OCI-LY1 (cell line): Measurements from ENCODE around the gene ADAM12.
"Not testable (repeated sequence)": the region's sequence is repeated elsewhere in the genome, so short reads cannot be mapped to it uniquely, and the experiment has no call there.

Experiments used
- H2AFZ ChIP-seq: fragments of 200-600 bp; sonication (generic), shearing (Covaris generic); 2 replicates; pipeline ENCODE4 v1.6.0; 2014; ENCODE audit warnings: antibody characterized with exemption, mild to moderate bottlenecking, low read length
- H3F3A ChIP-seq: fragments of 200-600 bp; sonication (generic), shearing (Covaris generic); 2 replicates; pipeline ENCODE4 v1.6.0; 2014; ENCODE audit warnings: mild to moderate bottlenecking, antibody characterized with exemption, low read length, moderate library complexity; ENCODE audit not compliant: insufficient read depth
- H3K27ac ChIP-seq: fragments of 200-600 bp; sonication (generic); 2 replicates; pipeline ENCODE4 v1.5.1; 2014; ENCODE audit warnings: low read length, mixed run types, mild to moderate bottlenecking, low read depth; ENCODE audit not compliant: poor library complexity, severe bottlenecking
- H3K27me3 ChIP-seq: fragments of 200-600 bp; sonication (generic); 2 replicates; pipeline ENCODE4 v1.6.0; 2014; ENCODE audit warnings: antibody characterized with exemption, mild to moderate bottlenecking, low read length, moderate library complexity; ENCODE audit not compliant: insufficient read depth
- H3K36me3 ChIP-seq: fragments of 200-600 bp; sonication (generic); 2 replicates; pipeline ENCODE4 v1.6.1; 2014; ENCODE audit warnings: mild to moderate bottlenecking, antibody characterized with exemption, low read length, moderate library complexity, mixed read lengths; ENCODE audit not compliant: insufficient read depth
- H3K4me1 ChIP-seq: fragments of 200-600 bp; sonication (generic); 2 replicates; pipeline ENCODE4 v1.5.1; 2014; ENCODE audit warnings: mild to moderate bottlenecking, low read length, moderate library complexity; ENCODE audit not compliant: insufficient read depth, severe bottlenecking
- H3K4me2 ChIP-seq: fragments of 200-600 bp; sonication (generic), shearing (Covaris generic); 2 replicates; pipeline ENCODE4 v1.6.1; 2014; ENCODE audit warnings: low read length
- H3K4me3 ChIP-seq: fragments of 200-600 bp; sonication (generic); 2 replicates; pipeline ENCODE4 v1.5.1; 2014; ENCODE audit warnings: low read length, low read depth, mild to moderate bottlenecking, mixed read lengths; ENCODE audit not compliant: poor library complexity, severe bottlenecking
- H3K79me2 ChIP-seq: fragments of 200-600 bp; shearing (Covaris generic); 2 replicates; pipeline ENCODE4 v1.6.1; 2016; ENCODE audit warnings: mixed run types, low read length, mixed read lengths; ENCODE audit not compliant: insufficient read depth
- H3K9ac ChIP-seq: fragments of 200-600 bp; sonication (generic), shearing (Covaris generic); 2 replicates; pipeline ENCODE4 v1.6.1; 2014; ENCODE audit warnings: mild to moderate bottlenecking, low read length, mixed read lengths
- H3K9me2 ChIP-seq: fragments of 200-600 bp; sonication (generic), shearing (Covaris generic); 2 replicates; pipeline ENCODE4 v1.6.1; 2014; ENCODE audit warnings: low read depth, mild to moderate bottlenecking, low read length, mixed read lengths
- H3K9me3 ChIP-seq: fragments of 200-600 bp; shearing (Covaris generic); 2 replicates; pipeline ENCODE4 v1.6.1; 2014; ENCODE audit warnings: low read length, mixed read lengths
- H4K20me1 ChIP-seq: fragments of 200-600 bp; sonication (generic), shearing (Covaris generic); 2 replicates; pipeline ENCODE4 v1.6.0; 2016; ENCODE audit warnings: mild to moderate bottlenecking, low read length; ENCODE audit not compliant: insufficient read depth
- EZH2 ChIP-seq: fragments of 200-600 bp; sonication (generic), shearing (Covaris generic); IDR thresholded peaks from 2 replicates; pipeline ENCODE4 v1.8.0; 2017; ENCODE audit warnings: borderline replicate concordance, mixed run types, mild to moderate bottlenecking, antibody characterized with exemption, low read length, moderate library complexity, mixed read lengths
- TF ChIP-seq, protein P1 (sequence below): fragments of 200-600 bp; sonication (generic), shearing (Covaris generic); IDR thresholded peaks from 2 replicates; pipeline ENCODE4 v1.5.1; 2017; ENCODE audit warnings: mild to moderate bottlenecking, antibody characterized with exemption, low read length, moderate library complexity, mixed read lengths

ADAM12 gene

DNA sequence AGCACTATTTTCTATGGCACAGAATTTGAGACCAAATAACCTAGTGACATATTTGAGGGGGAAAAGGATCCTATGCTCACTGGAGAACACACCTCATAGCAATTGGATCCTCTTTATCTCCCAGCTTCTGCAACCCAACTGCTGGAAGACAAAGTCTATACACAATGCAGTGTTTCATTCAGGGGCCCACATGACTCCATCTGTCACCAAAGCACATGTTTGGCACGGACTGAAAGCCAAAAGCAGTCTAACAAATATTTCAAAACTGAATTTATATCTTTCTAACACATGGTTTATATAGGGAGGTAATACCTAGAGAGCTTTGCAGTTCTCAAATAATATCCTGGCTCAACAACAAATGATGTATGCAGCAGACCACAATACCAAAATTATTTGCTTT is 39.2 kb downstream of the ADAM12 start:
- no peak overlapping the region for H2AFZ ChIP-seq
- no peak overlapping the region for H3K4me3 ChIP-seq
- no peak overlapping the region for H3K9ac ChIP-seq
- H3K9me3 ChIP-seq = no peaks in the 10 kb centered on the region
- H3K27ac ChIP-seq = no peak overlapping the region
- TF ChIP-seq, protein P1, sequence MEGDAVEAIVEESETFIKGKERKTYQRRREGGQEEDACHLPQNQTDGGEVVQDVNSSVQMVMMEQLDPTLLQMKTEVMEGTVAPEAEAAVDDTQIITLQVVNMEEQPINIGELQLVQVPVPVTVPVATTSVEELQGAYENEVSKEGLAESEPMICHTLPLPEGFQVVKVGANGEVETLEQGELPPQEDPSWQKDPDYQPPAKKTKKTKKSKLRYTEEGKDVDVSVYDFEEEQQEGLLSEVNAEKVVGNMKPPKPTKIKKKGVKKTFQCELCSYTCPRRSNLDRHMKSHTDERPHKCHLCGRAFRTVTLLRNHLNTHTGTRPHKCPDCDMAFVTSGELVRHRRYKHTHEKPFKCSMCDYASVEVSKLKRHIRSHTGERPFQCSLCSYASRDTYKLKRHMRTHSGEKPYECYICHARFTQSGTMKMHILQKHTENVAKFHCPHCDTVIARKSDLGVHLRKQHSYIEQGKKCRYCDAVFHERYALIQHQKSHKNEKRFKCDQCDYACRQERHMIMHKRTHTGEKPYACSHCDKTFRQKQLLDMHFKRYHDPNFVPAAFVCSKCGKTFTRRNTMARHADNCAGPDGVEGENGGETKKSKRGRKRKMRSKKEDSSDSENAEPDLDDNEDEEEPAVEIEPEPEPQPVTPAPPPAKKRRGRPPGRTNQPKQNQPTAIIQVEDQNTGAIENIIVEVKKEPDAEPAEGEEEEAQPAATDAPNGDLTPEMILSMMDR = no peak
- no peak for TF ChIP-seq EZH2
- H4K20me1 ChIP-seq = no peaks in the 10 kb centered on the region
- no peaks in the 10 kb centered on the region for H3K36me3 ChIP-seq
- no peaks in the 10 kb centered on the region for H3K79me2 ChIP-seq
- H3K4me2 ChIP-seq = no peak overlapping the region
- no peaks in the 10 kb centered on the region for H3F3A ChIP-seq
- no peaks in the 10 kb centered on the region for H3K4me1 ChIP-seq
- H3K27me3 ChIP-seq = no peaks in the 10 kb centered on the region
- no peaks in the 10 kb centered on the region for H3K9me2 ChIP-seq

DNA sequence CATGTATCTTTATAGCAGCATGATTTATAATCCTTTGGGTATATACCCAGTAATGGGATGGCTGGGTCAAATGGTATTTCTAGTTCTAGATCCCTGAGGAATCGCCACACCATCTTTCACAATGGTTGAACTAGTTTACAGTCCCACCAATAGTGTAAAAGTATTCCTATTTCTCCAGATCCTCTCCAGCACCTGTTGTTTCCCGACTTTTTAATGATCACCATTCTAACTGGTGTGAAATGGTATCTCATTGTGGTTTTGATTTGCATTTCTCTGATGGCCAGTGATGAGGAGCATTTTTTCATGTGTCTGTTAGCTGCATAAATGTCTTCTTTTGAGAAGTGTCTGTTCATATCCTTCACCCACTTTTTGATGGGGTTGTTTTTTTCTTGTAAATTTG is 44.8 kb downstream of the ADAM12 start:
- not testable (repeated sequence) for H2AFZ ChIP-seq, H3K4me2 ChIP-seq, H3K27me3 ChIP-seq, H3K27ac ChIP-seq, H3K9ac ChIP-seq, H4K20me1 ChIP-seq, H3K79me2 ChIP-seq, H3K9me2 ChIP-seq, H3K9me3 ChIP-seq, H3K4me3 ChIP-seq, H3F3A ChIP-seq, H3K36me3 ChIP-seq, H3K4me1 ChIP-seq

DNA sequence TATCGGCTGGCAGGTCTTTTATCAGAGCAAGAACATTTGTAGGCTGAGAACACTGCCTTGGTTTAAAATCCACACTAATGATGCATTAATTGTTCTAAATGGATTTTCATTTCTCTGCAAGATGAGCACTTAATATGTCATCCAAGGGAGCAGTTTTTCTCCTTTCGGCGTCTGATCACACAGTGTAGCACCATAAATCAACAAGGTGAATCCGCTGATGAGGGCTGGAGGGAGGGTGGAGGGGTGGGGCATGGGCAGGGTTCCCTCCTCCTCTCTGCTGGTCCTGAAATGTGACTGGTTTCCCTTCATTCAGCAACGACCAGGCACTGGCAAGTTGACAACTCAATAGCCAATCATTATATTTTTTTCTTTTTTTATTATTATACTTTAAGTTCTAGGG is 45.6 kb downstream of the ADAM12 start:
- no peak overlapping the region for H2AFZ ChIP-seq
- no peaks in the 10 kb centered on the region for H3K9me3 ChIP-seq
- no peaks in the 10 kb centered on the region for H3K4me1 ChIP-seq
- H3K9me2 ChIP-seq = no peaks in the 10 kb centered on the region
- TF ChIP-seq EZH2 = no peak
- TF ChIP-seq, protein P1 = no peak
- no peaks in the 10 kb centered on the region for H3F3A ChIP-seq
- no peak overlapping the region for H3K9ac ChIP-seq
- H3K79me2 ChIP-seq = no peaks in the 10 kb centered on the region
- H3K27ac ChIP-seq = no peak overlapping the region
- no peaks in the 10 kb centered on the region for H3K27me3 ChIP-seq
- H3K4me2 ChIP-seq = no peak overlapping the region
- no peak overlapping the region for H3K4me3 ChIP-seq
- H4K20me1 ChIP-seq = no peaks in the 10 kb centered on the region
- H3K36me3 ChIP-seq = no peaks in the 10 kb centered on the region

DNA sequence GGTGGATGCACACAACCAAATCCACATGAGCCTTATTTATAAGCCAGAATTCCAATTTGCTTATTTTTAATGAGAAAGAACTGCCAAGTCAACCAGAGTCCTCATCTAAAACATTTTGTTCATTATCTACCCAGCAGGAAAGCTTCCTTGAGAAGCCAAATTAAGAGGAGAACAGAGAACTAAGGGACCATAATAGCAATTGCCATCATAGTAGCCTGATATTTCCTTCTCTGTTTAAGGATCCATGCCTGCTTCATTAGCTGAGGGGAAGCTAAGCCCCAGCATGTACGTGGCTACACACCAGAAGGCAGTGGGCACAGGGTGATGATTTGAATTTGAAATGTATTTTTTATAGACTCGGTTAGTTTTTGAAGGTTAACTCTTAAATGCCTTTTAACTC is 46.8 kb downstream of the ADAM12 start:
- H3K4me1 ChIP-seq = no peaks in the 10 kb centered on the region
- no peak for TF ChIP-seq EZH2
- TF ChIP-seq, protein P1 = no peak
- H3K79me2 ChIP-seq = no peaks in the 10 kb centered on the region
- H3F3A ChIP-seq = no peaks in the 10 kb centered on the region
- H3K9ac ChIP-seq = no peak overlapping the region
- H4K20me1 ChIP-seq = no peaks in the 10 kb centered on the region
- no peak overlapping the region for H3K4me3 ChIP-seq
- H3K9me2 ChIP-seq = no peaks in the 10 kb centered on the region
- no peaks in the 10 kb centered on the region for H3K36me3 ChIP-seq
- no peak overlapping the region for H2AFZ ChIP-seq
- H3K27ac ChIP-seq = no peak overlapping the region
- H3K4me2 ChIP-seq = no peak overlapping the region
- no peaks in the 10 kb centered on the region for H3K9me3 ChIP-seq
- no peaks in the 10 kb centered on the region for H3K27me3 ChIP-seq
